ENCODE results near the gene SLC43A1. TPM values are rescaled to one million over a fixed set of nuclear protein-coding genes. Genes with fewer than 3 reads are reported as not detected.

The SLC43A1 gene
- total and polyA plus RNA-seq, 2 of the 4 experiments (the other 2 are of a cell fraction): 10.0 to 17.0 TPM

- Histone ChIP-seq H3K4me2 (ENCODE audit: low read depth, low read length) (peak within 1 kb of the TSS; percentile 84), H3K9me3 (ENCODE audit: control insufficient read depth, insufficient read depth, low read length) (no peaks in the 10 kb centered on the region), H2AK9ac (replicated peaks; ENCODE audit: low read depth, low read length, poor library complexity) (no peak within 1 kb of the TSS), H3K4me1 (ENCODE audit: control insufficient read depth, insufficient read depth, low read length) (peaks cover 3% of the 10 kb centered on the region; the same call in 1 of the 2 replicates), H3K56ac (ENCODE audit: extremely low read depth, insufficient read depth, low read length) (no peak within 1 kb of the TSS), H4K20me1 (ENCODE audit: insufficient read depth, low read length) (no peaks in the 10 kb centered on the region; the same call in 1 of the 2 replicates), H2AFZ (replicated peaks; ENCODE audit: low read length, poor library complexity) (peak within 1 kb of the TSS; percentile 86), H4K91ac (ENCODE audit: insufficient read depth, low read depth, low read length) (no peak within 1 kb of the TSS), H3K9me1 (ENCODE audit: insufficient read depth, low read length) (no peaks in the 10 kb centered on the region), H2BK5ac (ENCODE audit: low read depth, low read length, poor library complexity, severe bottlenecking) (no peak within 1 kb of the TSS), H3K14ac (replicated peaks; ENCODE audit: low read depth, low read length) (no peak within 1 kb of the TSS), H3K9ac (ENCODE audit: low read depth, low read length) (no peak within 1 kb of the TSS), H3K4me3 (ENCODE audit: insufficient read depth, low read depth, low read length) (peak within 1 kb of the TSS; percentile 69), H2BK20ac (ENCODE audit: low read depth, low read length) (no peak within 1 kb of the TSS), H3K27me3 (ENCODE audit: control insufficient read depth, insufficient read depth, low read length) (peaks cover 60% of the 10 kb centered on the region), H2BK120ac (ENCODE audit: low read depth, low read length) (no peak within 1 kb of the TSS), H3K23ac (ENCODE audit: low read depth, low read length) (no peak within 1 kb of the TSS), H3K18ac (ENCODE audit: low read depth, low read length) (no peak within 1 kb of the TSS), H4K8ac (ENCODE audit: low read depth in 2 of 2, low read length in 2 of 2) (peak within 1 kb of the TSS in 1 of 2 experiments; percentile 40; a peak in 1 of 4 replicates), H3K27ac (ENCODE audit: insufficient read depth, low read length) (no peak within 1 kb of the TSS), H2BK15ac (ENCODE audit: low read depth, low read length) (no peak within 1 kb of the TSS), H3K79me1 (ENCODE audit: low read depth in 1 of 2, low read length in 2 of 2) (no peaks in the 10 kb centered on the region), H3K36me3 (ENCODE audit: control insufficient read depth, insufficient read depth, low read length) (no peaks in the 10 kb centered on the region), H4K5ac (ENCODE audit: low read depth, low read length) (no peak within 1 kb of the TSS), H3K4ac (ENCODE audit: low read depth, low read length) (no peak within 1 kb of the TSS), H2AK5ac (ENCODE audit: low read depth, low read length) (no peak within 1 kb of the TSS)
- no TSS peak for BruUV-seq (replicated peaks)
- dilution Hi-C loops (cut with HindIII; ENCODE audit: low sequenced_read_pairs, unreplicated experiment) (no loop called here), intact Hi-C loops (cut with micrococcal nuclease) (no loop called here), in situ Hi-C loops (cut with MboI; ENCODE audit: low sequenced_read_pairs) (no loop called here)
- TF ChIP-seq RCOR1 (IDR thresholded peaks at IDR 0.05; ENCODE audit: insufficient replicate concordance, low read length) (no peak), CEBPB (IDR thresholded peaks at IDR 0.05; ENCODE audit: low read depth, low read length) (no peak), BHLHE40 (IDR thresholded peaks at IDR 0.05; ENCODE audit: low read depth, low read length) (no peak), POLR2A (IDR thresholded peaks at IDR 0.05; ENCODE audit: low read depth, low read length) (no peak), MXI1 (IDR thresholded peaks at IDR 0.05; ENCODE audit: borderline replicate concordance, low read depth, low read length) (no peak), CTCF (conservative IDR thresholded peaks at IDR 0.05; ENCODE audit: low read depth, low read length) (0 out of 2 replicates have a peak, but pooled peaks have one; percentile 16)
- POLR2A ChIA-PET (ENCODE audit: unreplicated experiment): no interaction called here
- ATAC-seq (ENCODE audit: low read depth) (peak; percentile 50), DNase-seq (peak; percentile 45)
- CTCF ChIA-PET: interaction anchor here (0.6 to 1.2 kb wide), 2 partner anchors 20 to 24 kb away, joined by 3 to 4 read pairs; no protein-coding TSS in a partner anchor
- 0% methylated on average over 10 of the region's 66 CpGs; no CpG with 5 or more reads in 1 of the 2 experiments for WGBS, 2 experiments (ENCODE audit: extremely low coverage in 2 of 2, insufficient read length in 1 of 2)
These were observed 55.3 kb downstream of the SLC43A1 start, which contains the start of gene RTN4RL2 for GRCh38 chr11:57460022-57460757. RTN4RL2 (plus strand) TSS chr11:57460528; CDS start chr11:57460866, 338 bp downstream.
